Neural cell (in vitro differentiated cells): Measurements from ENCODE around the gene LCP2. TPM values are rescaled to one million over a fixed set of nuclear protein-coding genes. Genes with fewer than 3 reads are reported as not detected.

ENCODE experiments used
- H2AFZ ChIP-seq: fragments of 200-600, 300-800 bp; sonication (generic), shearing (Covaris generic); 2 replicates; pipeline ENCODE4 v1.6.0; 2014; ENCODE audit warnings: low read depth, mild to moderate bottlenecking, antibody characterized with exemption, low read length, moderate library complexity
- H3F3A ChIP-seq: fragments of 200-600 bp; shearing (Covaris generic); 2 replicates; pipeline ENCODE4 v1.6.1; 2016; ENCODE audit warnings: mild to moderate bottlenecking, moderate library complexity, mixed read lengths, antibody characterized with exemption, low read length; ENCODE audit not compliant: insufficient read depth, poor library complexity, severe bottlenecking
- H3K27ac ChIP-seq: fragments of 200-600, 300-800 bp; sonication (generic), shearing (Covaris generic); 2 replicates; pipeline ENCODE4 v1.5.1; 2014; ENCODE audit warnings: mild to moderate bottlenecking, low read length, moderate library complexity
- H3K27me3 ChIP-seq: fragments of 300-800, 200-600 bp; sonication (generic), shearing (Covaris generic); 2 replicates; pipeline ENCODE4 v1.6.0; 2014; ENCODE audit warnings: mild to moderate bottlenecking, low read depth, low read length, moderate library complexity; ENCODE audit not compliant: insufficient read depth
- H3K36me3 ChIP-seq: fragments of 300-800, 200-600 bp; sonication (generic), shearing (Covaris generic); 2 replicates; pipeline ENCODE4 v1.5.1; 2014; ENCODE audit warnings: mild to moderate bottlenecking, antibody characterized with exemption, low read length, moderate library complexity; ENCODE audit not compliant: insufficient read depth
- H3K4me2 ChIP-seq: fragments of 300-800, 200-600 bp; sonication (generic), shearing (Covaris generic); 2 replicates; pipeline ENCODE4 v1.6.0; 2014; ENCODE audit warnings: mild to moderate bottlenecking, low read length
- H3K4me3 ChIP-seq: fragments of 300-800, 200-600 bp; sonication (generic), shearing (Covaris generic); 2 replicates; pipeline ENCODE4 v1.5.1; 2014; ENCODE audit warnings: mild to moderate bottlenecking, low read length, moderate library complexity
- H3K79me2 ChIP-seq: fragments of 200-600 bp; shearing (Covaris generic); replicated peaks from 2 replicates; pipeline ENCODE4 v1.6.0; 2014; ENCODE audit warnings: mild to moderate bottlenecking, low read length, moderate library complexity; ENCODE audit not compliant: insufficient read depth
- H3K9ac ChIP-seq: fragments of 300-800, 200-600 bp; sonication (generic), shearing (Covaris generic); 2 replicates; pipeline ENCODE4 v1.6.1; 2016; ENCODE audit warnings: mild to moderate bottlenecking, low read length, mixed read lengths
- H3K9me2 ChIP-seq: fragments of 200-600 bp; shearing (Covaris generic); 2 replicates; pipeline ENCODE4 v1.6.1; 2016; ENCODE audit warnings: mild to moderate bottlenecking, low read length, mixed read lengths; ENCODE audit not compliant: insufficient read depth
- H3K9me3 ChIP-seq: fragments of 200-600, 300-800 bp; sonication (generic), shearing (Covaris generic); 2 replicates; pipeline ENCODE4 v1.6.1; 2016; ENCODE audit warnings: mild to moderate bottlenecking, mixed run types, low read length, moderate library complexity, mixed read lengths
- H4K20me1 ChIP-seq: fragments of 200-600 bp; shearing (Covaris generic); 2 replicates; pipeline ENCODE4 v1.6.1; 2016; ENCODE audit warnings: mild to moderate bottlenecking, mixed run types; ENCODE audit not compliant: insufficient read depth
- CTCF ChIP-seq: fragments of 450-650 bp; IDR thresholded peaks from 2 replicates; pipeline ENCODE4 v1.5.1; 2014; ENCODE audit warnings: antibody characterized with exemption, mild to moderate bottlenecking, moderate library complexity; ENCODE audit not compliant: poor library complexity, severe bottlenecking
- EP300 ChIP-seq: fragments of 450-650 bp; conservative IDR thresholded peaks from 2 replicates; pipeline ENCODE4 v1.6.1; 2014; ENCODE audit warnings: antibody characterized with exemption, mild to moderate bottlenecking, moderate library complexity; ENCODE audit not compliant: poor library complexity, severe bottlenecking
- EZH2 ChIP-seq: fragments of 200-600, 300-800 bp; shearing (Covaris generic), sonication (generic); IDR thresholded peaks from 2 replicates; pipeline ENCODE4 v1.6.1; 2014; ENCODE audit warnings: antibody characterized with exemption, low read length, borderline replicate concordance, mild to moderate bottlenecking; ENCODE audit not compliant: insufficient read depth, poor library complexity, severe bottlenecking
- MXI1 ChIP-seq: fragments of 450-650 bp; conservative IDR thresholded peaks from 2 replicates; pipeline ENCODE4 v1.6.1; 2014; ENCODE audit warnings: antibody characterized with exemption, mild to moderate bottlenecking; ENCODE audit not compliant: poor library complexity, severe bottlenecking
- POLR2AphosphoS5 ChIP-seq: IDR thresholded peaks from 2 replicates; pipeline ENCODE4 v1.6.1; 2012
- RAD21 ChIP-seq: fragments of 450-650 bp; conservative IDR thresholded peaks from 2 replicates; pipeline ENCODE4 v1.6.1; 2014; ENCODE audit warnings: antibody characterized with exemption, mild to moderate bottlenecking, moderate library complexity
- REST ChIP-seq: IDR thresholded peaks from 2 replicates; pipeline ENCODE4 v1.6.1; 2012; ENCODE audit warnings: borderline replicate concordance
- SMC3 ChIP-seq: fragments of 450-650 bp; conservative IDR thresholded peaks from 2 replicates; pipeline ENCODE4 v1.6.1; 2014; ENCODE audit warnings: antibody characterized with exemption, mild to moderate bottlenecking, moderate library complexity; ENCODE audit not compliant: poor library complexity
- TAF1 ChIP-seq: IDR thresholded peaks from 2 replicates; pipeline ENCODE4 v1.6.1; 2012; ENCODE audit warnings: low read depth
- polyA plus RNA-seq: library from polyadenylated mRNA; depleted of rRNA; stranded (reverse); fragments of >200 nt; gene quantifications from 2 replicates; pipeline ENCODE4 v1.2.3, GENCODE V29; 2014

LCP2 gene
- polyA plus RNA-seq, 1 donor from 2014 or later: not detected

GRCh38 chr5:170273968-170274710, 23.4 kb downstream of the LCP2 start:
- H2AFZ ChIP-seq: no peak overlapping the region
- no peaks in the 10 kb centered on the region for H3K9me2 ChIP-seq
- no peaks in the 10 kb centered on the region for H3F3A ChIP-seq
- H4K20me1 ChIP-seq: no peaks in the 10 kb centered on the region
- no peaks in the 10 kb centered on the region for H3K9me3 ChIP-seq
- no peak overlapping the region for H3K27ac ChIP-seq
- H3K4me2 ChIP-seq: no peak overlapping the region
- H3K4me3 ChIP-seq: no peak overlapping the region
- no peaks in the 10 kb centered on the region for H3K36me3 ChIP-seq
- no peaks in the 10 kb centered on the region for H3K27me3 ChIP-seq
- H3K79me2 ChIP-seq: no peaks in the 10 kb centered on the region
- H3K9ac ChIP-seq: no peak overlapping the region
- TF ChIP-seq MXI1 (no peak), SMC3 (no peak), REST (no peak)

GRCh38 chr5:170270293-170271069, 27.1 kb downstream of the LCP2 start:
- H3K79me2 ChIP-seq: no peaks in the 10 kb centered on the region
- no peak overlapping the region for H3K9ac ChIP-seq
- H3K27ac ChIP-seq: no peak overlapping the region
- H2AFZ ChIP-seq: no peak overlapping the region
- no peaks in the 10 kb centered on the region for H3K27me3 ChIP-seq
- no peaks in the 10 kb centered on the region for H3F3A ChIP-seq
- H3K9me2 ChIP-seq: no peaks in the 10 kb centered on the region
- TF ChIP-seq RAD21 (no peak), EP300 (no peak), TAF1 (no peak), CTCF (no peak), SMC3 (no peak), POLR2AphosphoS5 (no peak), EZH2 (no peak), MXI1 (no peak), REST (no peak)
- H3K36me3 ChIP-seq: no peaks in the 10 kb centered on the region
- no peaks in the 10 kb centered on the region for H3K9me3 ChIP-seq
- H3K4me3 ChIP-seq: no peak overlapping the region
- H4K20me1 ChIP-seq: no peaks in the 10 kb centered on the region
- no peak overlapping the region for H3K4me2 ChIP-seq
